Breast epithelium (tissue), 4 donors: Measurements from ENCODE around the gene OCEL1. TPM values are rescaled to one million over a fixed set of nuclear protein-coding genes. Genes with fewer than 3 reads are reported as not detected.

Source experiments
- DNase-seq, 2 donors: peaks; one replicate each; pipeline ENCODE4 v3.0.0-alpha.2; 2019; ENCODE audit warnings: low spot score in 2 of 2
- H3K27ac ChIP-seq, 2 donors: fragments of 200-600 bp; sonication (generic) in 1 of 2; one replicate each; pipeline ENCODE4 v1.5.1; 2016 to 2019; ENCODE audit warnings: mild to moderate bottlenecking in 1 of 2
- H3K27me3 ChIP-seq, 2 donors: fragments of 200-600 bp; sonication (generic) in 1 of 2; one replicate each; pipeline versions ENCODE4 v1.5.1 to v1.6.0; 2017 to 2019; ENCODE audit warnings: control low read depth in 1 of 2, mild to moderate bottlenecking in 1 of 2
- H3K36me3 ChIP-seq: fragments of 200-600 bp; one replicate; pipeline ENCODE4 v1.5.1; 2019
- H3K4me1 ChIP-seq, 2 donors: fragments of 200-600 bp; sonication (generic); one replicate each; pipeline ENCODE4 v1.5.1; 2016 to 2019; ENCODE audit warnings: control low read depth in 1 of 2
- H3K4me3 ChIP-seq, 3 donors: fragments of 200-600 bp; sonication (generic); 1 replicate in 2 of 3; 2 replicates in 1 of 3; pipeline ENCODE4 v1.5.1; 2016 to 2019; ENCODE audit warnings: mild to moderate bottlenecking in 3 of 3, moderate library complexity in 2 of 3
- H3K9me3 ChIP-seq, 2 donors: fragments of 200-600 bp; sonication (generic) in 1 of 2; one replicate each; pipeline ENCODE4 v1.5.1; 2016 to 2019; ENCODE audit warnings: control low read depth in 1 of 2
- POLR2A ChIP-seq: fragments of 450-650 bp; IDR thresholded peaks from one replicate; pipeline ENCODE4 v1.6.1; 2016; ENCODE audit warnings: antibody characterized with exemption, mild to moderate bottlenecking, moderate library complexity
- POLR2AphosphoS5 ChIP-seq, 3 donors: sonication (generic); formaldehyde crosslinking; IDR thresholded peaks; one replicate each; pipeline ENCODE4 v1.6.1; 2017; ENCODE audit warnings: antibody characterized with exemption in 3 of 3
- intact Hi-C: fragments of 100-400 bp; cut with DNase I; formaldehyde crosslinking; loops from one replicate; pipeline ENCODE4 v1.15.1; 2023; ENCODE audit warnings: low total_unique reads
- total RNA-seq, 3 donors: library from RNA; depleted of rRNA; stranded (reverse); fragments of >200 nt; gene quantifications; one replicate each; pipeline ENCODE4 v1.1.0, GENCODE V29; 2016
- TF ChIP-seq, protein P1 (sequence below), 3 donors: fragments of 450-650 bp; IDR thresholded peaks; one replicate each; pipeline ENCODE4 v1.5.1; 2016 to 2017; ENCODE audit warnings: antibody characterized with exemption in 3 of 3, mild to moderate bottlenecking in 3 of 3, moderate library complexity in 3 of 3

OCEL1 gene
- total RNA-seq, 3 donors from 2014 or later, result 8.8 to 13.8 (median 9.4) TPM

DNA sequence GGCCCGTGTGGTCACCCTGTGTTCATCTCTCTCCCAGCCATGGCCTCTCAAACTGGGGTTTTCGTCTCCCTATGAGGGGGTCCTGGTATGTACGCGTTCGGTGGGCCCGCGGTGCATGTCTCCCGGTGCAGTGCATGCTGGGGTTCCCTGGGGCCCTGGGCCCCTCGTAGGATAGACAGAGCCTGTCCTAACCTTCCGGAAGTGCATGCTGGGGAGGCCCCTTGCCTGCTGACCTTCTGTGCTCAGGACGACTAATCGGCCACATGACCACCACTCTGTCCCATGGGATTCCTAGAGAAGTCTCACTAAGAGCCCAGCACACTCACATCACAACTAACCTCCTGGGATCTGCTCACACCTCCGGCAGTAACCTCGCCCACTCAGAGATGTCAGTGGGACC is 15.7 kb upstream of the OCEL1 start:
- no peak for TF ChIP-seq POLR2A
- TF ChIP-seq POLR2AphosphoS5 (IDR thresholded peaks at IDR 0.05), result no peak
- TF ChIP-seq, protein P1, sequence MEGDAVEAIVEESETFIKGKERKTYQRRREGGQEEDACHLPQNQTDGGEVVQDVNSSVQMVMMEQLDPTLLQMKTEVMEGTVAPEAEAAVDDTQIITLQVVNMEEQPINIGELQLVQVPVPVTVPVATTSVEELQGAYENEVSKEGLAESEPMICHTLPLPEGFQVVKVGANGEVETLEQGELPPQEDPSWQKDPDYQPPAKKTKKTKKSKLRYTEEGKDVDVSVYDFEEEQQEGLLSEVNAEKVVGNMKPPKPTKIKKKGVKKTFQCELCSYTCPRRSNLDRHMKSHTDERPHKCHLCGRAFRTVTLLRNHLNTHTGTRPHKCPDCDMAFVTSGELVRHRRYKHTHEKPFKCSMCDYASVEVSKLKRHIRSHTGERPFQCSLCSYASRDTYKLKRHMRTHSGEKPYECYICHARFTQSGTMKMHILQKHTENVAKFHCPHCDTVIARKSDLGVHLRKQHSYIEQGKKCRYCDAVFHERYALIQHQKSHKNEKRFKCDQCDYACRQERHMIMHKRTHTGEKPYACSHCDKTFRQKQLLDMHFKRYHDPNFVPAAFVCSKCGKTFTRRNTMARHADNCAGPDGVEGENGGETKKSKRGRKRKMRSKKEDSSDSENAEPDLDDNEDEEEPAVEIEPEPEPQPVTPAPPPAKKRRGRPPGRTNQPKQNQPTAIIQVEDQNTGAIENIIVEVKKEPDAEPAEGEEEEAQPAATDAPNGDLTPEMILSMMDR (IDR thresholded peaks at IDR 0.05), result no peak
- Histone ChIP-seq H3K9me3 (no peaks in the 10 kb centered on the region), H3K36me3 (no peaks in the 10 kb centered on the region), H3K4me3 (no peak overlapping the region), H3K27me3 (no peaks in the 10 kb centered on the region), H3K4me1 (peaks cover 0 to 4% of the 10 kb centered on the region in 2 donors), H3K27ac (no peak overlapping the region)
- DNase-seq, result no peak
- intact Hi-C loops, result no loop called here

DNA sequence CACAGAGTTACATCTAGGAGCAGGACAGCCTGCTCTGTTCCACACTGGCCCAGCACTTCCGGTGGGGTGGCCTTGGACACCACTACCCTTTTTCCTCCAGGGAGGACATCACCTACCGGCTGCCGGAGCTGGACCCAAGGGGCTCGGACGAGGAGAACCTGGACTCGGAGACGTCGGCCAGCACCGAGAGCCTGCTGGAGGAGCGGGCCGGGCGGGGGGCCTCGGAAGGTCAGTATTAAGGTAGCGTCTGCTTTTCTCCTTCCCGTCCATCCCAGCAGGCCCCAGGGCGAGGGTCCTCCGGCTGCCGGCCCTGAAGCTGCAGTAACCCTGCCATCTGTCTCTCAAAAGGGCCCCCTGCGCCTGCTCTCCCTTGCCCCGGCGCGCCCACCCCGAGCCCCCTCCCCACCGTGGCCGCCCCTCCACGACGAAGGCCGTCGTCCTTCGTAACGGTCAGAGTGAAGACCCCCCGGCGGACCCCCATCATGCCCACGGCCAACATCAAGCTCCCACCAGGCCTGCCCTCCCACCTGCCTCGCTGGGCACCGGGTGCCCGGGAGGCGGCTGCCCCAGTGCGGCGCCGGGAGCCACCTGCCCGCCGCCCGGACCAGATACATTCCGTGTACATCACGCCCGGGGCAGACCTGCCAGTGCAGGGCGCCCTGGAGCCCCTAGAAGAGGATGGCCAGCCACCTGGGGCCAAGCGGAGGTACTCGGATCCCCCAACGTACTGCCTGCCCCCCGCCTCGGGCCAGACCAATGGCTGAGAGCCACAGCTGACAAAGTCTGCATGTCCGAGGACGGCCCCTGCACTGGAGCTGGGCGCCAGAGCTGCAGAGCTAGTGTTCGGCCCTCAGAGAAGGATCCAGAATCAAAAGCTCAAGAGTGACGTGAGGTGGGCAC is 14.2 kb upstream of the OCEL1 start:
- H3K27ac ChIP-seq, result no peak overlapping the region
- intact Hi-C loops, result no loop called here
- H3K4me3 ChIP-seq, result no peak overlapping the region
- peaks cover 0 to 4% of the 10 kb centered on the region in 2 donors for H3K4me1 ChIP-seq
- no peaks in the 10 kb centered on the region for H3K36me3 ChIP-seq
- no peak for DNase-seq
- H3K9me3 ChIP-seq, result no peaks in the 10 kb centered on the region
- H3K27me3 ChIP-seq, result no peaks in the 10 kb centered on the region
- TF ChIP-seq POLR2AphosphoS5 (IDR thresholded peaks at IDR 0.05), result no peak
- TF ChIP-seq, protein P1 (IDR thresholded peaks at IDR 0.05), result no peak
- no peak for TF ChIP-seq POLR2A

DNA sequence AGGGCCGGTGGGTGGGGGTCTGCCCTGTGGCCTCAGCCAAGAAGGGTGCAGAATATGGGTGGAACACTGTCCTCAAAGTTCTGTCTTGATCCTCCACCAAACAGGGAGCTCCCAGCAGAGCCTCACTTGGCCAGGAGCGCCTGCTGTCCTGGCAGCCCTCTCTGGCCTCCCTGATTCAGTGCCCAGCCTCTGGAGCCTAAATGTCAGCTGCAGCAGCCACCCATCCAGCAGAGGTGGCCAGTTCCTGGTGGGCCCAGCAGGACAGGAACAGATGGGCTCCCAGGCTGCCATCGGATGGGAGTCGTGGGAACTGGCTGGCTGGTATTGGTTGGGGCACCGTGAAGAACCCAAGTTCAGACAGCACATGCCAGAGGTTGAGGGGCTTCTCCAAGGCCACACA is 12.7 kb upstream of the OCEL1 start:
- intact Hi-C loops, result no loop called here
- no peak overlapping the region for H3K4me3 ChIP-seq
- no peaks in the 10 kb centered on the region for H3K9me3 ChIP-seq
- TF ChIP-seq POLR2A, result no peak
- TF ChIP-seq, protein P1 (IDR thresholded peaks at IDR 0.05), result no peak
- H3K36me3 ChIP-seq, result no peaks in the 10 kb centered on the region
- H3K27ac ChIP-seq, result no peak overlapping the region
- H3K27me3 ChIP-seq, result no peaks in the 10 kb centered on the region
- no peak for DNase-seq
- peaks cover 0 to 4% of the 10 kb centered on the region in 2 donors for H3K4me1 ChIP-seq

DNA sequence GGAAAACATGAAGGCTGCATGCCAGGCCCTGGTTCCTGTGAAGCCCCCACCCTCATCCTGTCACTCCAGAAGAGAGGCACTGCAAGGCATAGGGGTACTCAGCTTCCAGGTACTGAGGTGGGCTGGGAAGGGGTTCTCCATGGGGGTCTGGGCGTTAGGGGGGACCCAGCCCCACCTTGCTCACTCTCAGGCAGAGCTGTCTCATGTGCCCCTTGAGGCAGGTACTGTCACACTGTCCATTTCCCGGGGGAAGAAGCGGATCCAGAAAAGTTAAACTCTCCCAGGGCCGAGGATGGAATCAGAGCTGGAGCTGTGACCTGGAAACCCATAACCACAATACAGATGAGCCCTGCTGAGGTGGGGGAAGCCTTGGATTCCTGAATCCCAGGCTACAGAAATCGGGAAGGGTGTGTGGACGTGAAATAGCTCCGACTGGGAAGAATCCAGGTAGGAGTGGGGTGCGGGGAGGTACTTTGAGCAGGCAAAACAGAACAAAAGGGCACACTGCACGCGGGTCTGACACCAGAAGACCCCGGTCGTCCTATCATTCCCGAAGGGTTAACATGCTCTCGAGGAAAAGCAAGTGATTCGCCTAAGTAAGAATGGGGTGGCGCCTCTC is 11.4 kb upstream of the OCEL1 start:
- no peak for DNase-seq
- Histone ChIP-seq H3K4me3 (peak overlapping the region; percentile 56 to 86 (median 64)), H3K27ac (peak overlapping the region; percentile 92 to 99), H3K36me3 (no peaks in the 10 kb centered on the region), H3K27me3 (no peaks in the 10 kb centered on the region), H3K4me1 (peaks cover 0 to 4% of the 10 kb centered on the region in 2 donors), H3K9me3 (no peaks in the 10 kb centered on the region)
- intact Hi-C loops, result loop anchor here (1.0 kb wide), 1 partner anchor 34 kb away; no protein-coding TSS in a partner anchor
- TF ChIP-seq, protein P1 (IDR thresholded peaks at IDR 0.05), result no peak
- TF ChIP-seq POLR2A (no peak), POLR2AphosphoS5 (IDR thresholded peaks at IDR 0.05) (no peak)
